GM12892 (cell line): ENCODE measurements around the gene SDC3.
"Not testable (repeated sequence)": the region's sequence is repeated elsewhere in the genome, so short reads cannot be mapped to it uniquely, and the experiment has no call there.

Experiments
- DNase-seq: peaks from one replicate; pipeline ENCODE4 v3.0.0; 2011; ENCODE audit not compliant: insufficient read length
- FAIRE-seq: peaks from 2 replicates; lab custom pipeline; 2011; peaks lifted over from hg19 to GRCh38; lab: Jason Lieb, UNC
- POLR2A ChIP-seq: IDR thresholded peaks from 2 replicates; pipeline ENCODE4 v1.6.1; 2011; ENCODE audit warnings: low read depth, low read length, control low read depth
- POLR2AphosphoS5 ChIP-seq: IDR thresholded peaks from 2 replicates; pipeline ENCODE4 v1.6.1; 2011; ENCODE audit warnings: low read depth, low read length, control low read depth
- TAF1 ChIP-seq: IDR thresholded peaks from 2 replicates; pipeline ENCODE4 v1.6.1; 2011; ENCODE audit warnings: low read depth, mild to moderate bottlenecking, control low read depth, low read length, borderline replicate concordance

Gene SDC3

GRCh38 chr1:30872033-30872947 is 36.3 kb downstream of the SDC3 start:
- DNase-seq (no peak), FAIRE-seq (no peak)
- TF ChIP-seq POLR2A (no peak), POLR2AphosphoS5 (no peak), TAF1 (no peak)

GRCh38 chr1:30871276-30871871 is 37.2 kb downstream of the SDC3 start:
- no peak for FAIRE-seq
- DNase-seq, result no peak
- TF ChIP-seq POLR2AphosphoS5, result no peak

- DNase-seq (no peak), FAIRE-seq (no peak)
- TF ChIP-seq POLR2A (no peak), TAF1 (no peak), POLR2AphosphoS5 (no peak)
Observed at GRCh38 chr1:30870656-30871055, 37.9 kb downstream of the SDC3 start.

- no peak for DNase-seq
- TF ChIP-seq POLR2A, result no peak
- no peak for FAIRE-seq
Observed at GRCh38 chr1:30870035-30870434, 38.5 kb downstream of the SDC3 start.

- no peak for TF ChIP-seq TAF1
- peak; percentile 60; the same call in 1 of the 2 replicates for TF ChIP-seq POLR2AphosphoS5
- no peak for TF ChIP-seq POLR2A
- DNase-seq (peak; percentile 48), FAIRE-seq (peak; percentile 82)
Observed at GRCh38 chr1:30868833-30869435, 39.6 kb downstream of the SDC3 start.

GRCh38 chr1:30868057-30868456 is 40.5 kb downstream of the SDC3 start:
- DNase-seq, FAIRE-seq: not testable (repeated sequence)

- TF ChIP-seq POLR2A (no peak), TAF1 (no peak), POLR2AphosphoS5 (no peak)
- DNase-seq (no peak), FAIRE-seq (no peak)
Observed at GRCh38 chr1:30867537-30867936, 41.0 kb downstream of the SDC3 start.

- FAIRE-seq, result no peak
- TF ChIP-seq POLR2AphosphoS5 (no peak), TAF1 (no peak), POLR2A (no peak)
Observed at GRCh38 chr1:30866594-30866993, 42.0 kb downstream of the SDC3 start.

GRCh38 chr1:30864681-30865080 is 43.9 kb downstream of the SDC3 start:
- FAIRE-seq (no peak), DNase-seq (no peak)
- TF ChIP-seq TAF1, result no peak

More at GRCh38 chr1:30866594-30866993, 42.0 kb downstream of the SDC3 start:
- no peak for DNase-seq

GRCh38 chr1:30863858-30864604 is 44.5 kb downstream of the SDC3 start:
- no peak for TF ChIP-seq POLR2A
- no peak for TF ChIP-seq POLR2AphosphoS5
- no peak for TF ChIP-seq TAF1
- FAIRE-seq (no peak), DNase-seq (no peak)

GRCh38 chr1:30860320-30860652 is 48.3 kb downstream of the SDC3 start:
- FAIRE-seq, result no peak
- no peak for DNase-seq
- TF ChIP-seq POLR2AphosphoS5 (no peak), TAF1 (no peak), POLR2A (no peak)

GRCh38 chr1:30857964-30858363 is 50.6 kb downstream of the SDC3 start:
- DNase-seq, result no peak
- FAIRE-seq, result no peak
- TF ChIP-seq TAF1 (no peak), POLR2AphosphoS5 (no peak), POLR2A (no peak)
